SK-N-SH treated with all-trans-retinoic acid at 6 μM for 48 hours (cell line): ENCODE results near the gene HIVEP3.

Experiments used
- ATAC-seq: fragments of 200-7000 bp; cut with Tn5 transposase; 3 replicates; pipeline ENCODE4 v1.9.1; 2020; ENCODE audit warnings: mild to moderate bottlenecking, moderate library complexity
- BACH2 ChIP-seq: fragments of 250-450 bp; sonication (Bioruptor Pico); IDR thresholded peaks from 2 replicates; pipeline ENCODE4 v1.9.0; 2021; ENCODE audit warnings: mild to moderate bottlenecking, borderline replicate concordance
- CSDC2 ChIP-seq: fragments of 250-450 bp; sonication (Bioruptor Pico); IDR thresholded peaks from 2 replicates; pipeline ENCODE4 v1.5.0; 2020; ENCODE audit warnings: mild to moderate bottlenecking, moderate library complexity
- ESRRG ChIP-seq: fragments of 250-450 bp; sonication (Bioruptor Pico); IDR thresholded peaks from 2 replicates; pipeline ENCODE4 v1.6.1; 2021; ENCODE audit warnings: mild to moderate bottlenecking
- GLIS3 ChIP-seq: fragments of 250-450 bp; sonication (Bioruptor Pico); IDR thresholded peaks from 2 replicates; pipeline ENCODE4 v1.5.0; 2020; ENCODE audit warnings: mild to moderate bottlenecking, moderate library complexity
- ISL1 ChIP-seq: fragments of 250-450 bp; sonication (Bioruptor Pico); IDR thresholded peaks from 2 replicates; pipeline ENCODE4 v2.1.2; 2022; ENCODE audit warnings: mild to moderate bottlenecking, moderate library complexity
- OSR1 ChIP-seq: fragments of 250-450 bp; sonication (Bioruptor Pico); IDR thresholded peaks from 2 replicates; pipeline ENCODE4 v1.8.0; 2022; ENCODE audit warnings: moderate library complexity, mild to moderate bottlenecking, inconsistent platforms
- POU6F1 ChIP-seq: fragments of 250-450 bp; sonication (Bioruptor Pico); IDR thresholded peaks from 2 replicates; pipeline ENCODE4 v1.8.0; 2021; ENCODE audit warnings: low read depth, mild to moderate bottlenecking, moderate library complexity, borderline replicate concordance
- PPARA ChIP-seq: fragments of 250-450 bp; sonication (Bioruptor Pico); IDR thresholded peaks from 2 replicates; pipeline ENCODE4 v1.5.0; 2020; ENCODE audit warnings: mild to moderate bottlenecking, borderline replicate concordance
- RARB ChIP-seq: fragments of 250-450 bp; sonication (Bioruptor Pico); IDR thresholded peaks from 2 replicates; pipeline ENCODE4 v1.8.0; 2021; ENCODE audit warnings: mild to moderate bottlenecking, moderate library complexity
- SNAI2 ChIP-seq: fragments of 250-450 bp; sonication (Bioruptor Pico); IDR thresholded peaks from 2 replicates; pipeline ENCODE4 v1.5.0; 2020; ENCODE audit warnings: mild to moderate bottlenecking, moderate library complexity
- TCF4 ChIP-seq: fragments of 250-450 bp; sonication (Bioruptor Pico); IDR thresholded peaks from 2 replicates; pipeline ENCODE4 v1.8.0; 2021; ENCODE audit warnings: mild to moderate bottlenecking, moderate library complexity, borderline replicate concordance
- TOX ChIP-seq: fragments of 250-450 bp; sonication (Bioruptor Pico); IDR thresholded peaks from 2 replicates; pipeline ENCODE4 v1.8.0; 2021; ENCODE audit warnings: mild to moderate bottlenecking, moderate library complexity, borderline replicate concordance
- ZFP3 ChIP-seq: fragments of 250-450 bp; sonication (Bioruptor Pico); IDR thresholded peaks from 2 replicates; pipeline ENCODE4 v1.5.0; 2020; ENCODE audit warnings: mild to moderate bottlenecking, moderate library complexity
- ZFP30 ChIP-seq: fragments of 450-650 bp; formaldehyde crosslinking; IDR thresholded peaks from 2 replicates; pipeline ENCODE4 v1.5.0; 2022; ENCODE audit warnings: mild to moderate bottlenecking, moderate library complexity
- ZNF565 ChIP-seq: fragments of 450-650 bp; formaldehyde crosslinking; conservative IDR thresholded peaks from 2 replicates; pipeline ENCODE4 v1.5.0; 2020; ENCODE audit warnings: low read depth, mild to moderate bottlenecking, moderate library complexity
- ZNF70 ChIP-seq: fragments of 450-650 bp; formaldehyde crosslinking; IDR thresholded peaks from 2 replicates; pipeline ENCODE4 v1.5.0; 2020; ENCODE audit warnings: mild to moderate bottlenecking, moderate library complexity
- ZNF8 ChIP-seq: fragments of 450-650 bp; formaldehyde crosslinking; IDR thresholded peaks from 2 replicates; pipeline ENCODE4 v1.5.0; 2020; ENCODE audit warnings: mild to moderate bottlenecking, moderate library complexity
- TF ChIP-seq, protein P1 (sequence below): fragments of 250-450 bp; sonication (Bioruptor Pico); IDR thresholded peaks from 2 replicates; pipeline ENCODE4 v1.5.1; 2020; ENCODE audit warnings: low read depth, mild to moderate bottlenecking, moderate library complexity
- TF ChIP-seq, protein P2 (sequence below): fragments of 250-450 bp; sonication (Bioruptor Pico); IDR thresholded peaks from 2 replicates; pipeline ENCODE4 v1.5.0; 2020; ENCODE audit warnings: mild to moderate bottlenecking, moderate library complexity
- TF ChIP-seq, protein P3 (sequence below): fragments of 250-450 bp; sonication (Bioruptor Pico); IDR thresholded peaks from 2 replicates; pipeline ENCODE4 v1.5.1; 2021; ENCODE audit warnings: mild to moderate bottlenecking, moderate library complexity

HIVEP3 gene

GRCh38 chr1:41887365-41887764 is 31.4 kb downstream of the HIVEP3 start (continued):
- TF ChIP-seq ZNF8, result no peak
- TF ChIP-seq, protein P1, sequence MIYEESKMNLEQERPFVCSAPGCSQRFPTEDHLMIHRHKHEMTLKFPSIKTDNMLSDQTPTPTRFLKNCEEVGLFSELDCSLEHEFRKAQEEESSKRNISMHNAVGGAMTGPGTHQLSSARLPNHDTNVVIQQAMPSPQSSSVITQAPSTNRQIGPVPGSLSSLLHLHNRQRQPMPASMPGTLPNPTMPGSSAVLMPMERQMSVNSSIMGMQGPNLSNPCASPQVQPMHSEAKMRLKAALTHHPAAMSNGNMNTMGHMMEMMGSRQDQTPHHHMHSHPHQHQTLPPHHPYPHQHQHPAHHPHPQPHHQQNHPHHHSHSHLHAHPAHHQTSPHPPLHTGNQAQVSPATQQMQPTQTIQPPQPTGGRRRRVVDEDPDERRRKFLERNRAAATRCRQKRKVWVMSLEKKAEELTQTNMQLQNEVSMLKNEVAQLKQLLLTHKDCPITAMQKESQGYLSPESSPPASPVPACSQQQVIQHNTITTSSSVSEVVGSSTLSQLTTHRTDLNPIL (CRISPR knock-in tag), result no peak

GRCh38 chr1:41884256-41885230 is 34.2 kb downstream of the HIVEP3 start:
- no peak for TF ChIP-seq CSDC2
- no peak for TF ChIP-seq POU6F1 (CRISPR knock-in tag)
- no peak for TF ChIP-seq GLIS3
- TF ChIP-seq TOX, result no peak
- no peak for TF ChIP-seq ZFP30 (CRISPR knock-in tag)
- no peak for TF ChIP-seq ZNF565 (CRISPR knock-in tag)
- TF ChIP-seq, protein P2, sequence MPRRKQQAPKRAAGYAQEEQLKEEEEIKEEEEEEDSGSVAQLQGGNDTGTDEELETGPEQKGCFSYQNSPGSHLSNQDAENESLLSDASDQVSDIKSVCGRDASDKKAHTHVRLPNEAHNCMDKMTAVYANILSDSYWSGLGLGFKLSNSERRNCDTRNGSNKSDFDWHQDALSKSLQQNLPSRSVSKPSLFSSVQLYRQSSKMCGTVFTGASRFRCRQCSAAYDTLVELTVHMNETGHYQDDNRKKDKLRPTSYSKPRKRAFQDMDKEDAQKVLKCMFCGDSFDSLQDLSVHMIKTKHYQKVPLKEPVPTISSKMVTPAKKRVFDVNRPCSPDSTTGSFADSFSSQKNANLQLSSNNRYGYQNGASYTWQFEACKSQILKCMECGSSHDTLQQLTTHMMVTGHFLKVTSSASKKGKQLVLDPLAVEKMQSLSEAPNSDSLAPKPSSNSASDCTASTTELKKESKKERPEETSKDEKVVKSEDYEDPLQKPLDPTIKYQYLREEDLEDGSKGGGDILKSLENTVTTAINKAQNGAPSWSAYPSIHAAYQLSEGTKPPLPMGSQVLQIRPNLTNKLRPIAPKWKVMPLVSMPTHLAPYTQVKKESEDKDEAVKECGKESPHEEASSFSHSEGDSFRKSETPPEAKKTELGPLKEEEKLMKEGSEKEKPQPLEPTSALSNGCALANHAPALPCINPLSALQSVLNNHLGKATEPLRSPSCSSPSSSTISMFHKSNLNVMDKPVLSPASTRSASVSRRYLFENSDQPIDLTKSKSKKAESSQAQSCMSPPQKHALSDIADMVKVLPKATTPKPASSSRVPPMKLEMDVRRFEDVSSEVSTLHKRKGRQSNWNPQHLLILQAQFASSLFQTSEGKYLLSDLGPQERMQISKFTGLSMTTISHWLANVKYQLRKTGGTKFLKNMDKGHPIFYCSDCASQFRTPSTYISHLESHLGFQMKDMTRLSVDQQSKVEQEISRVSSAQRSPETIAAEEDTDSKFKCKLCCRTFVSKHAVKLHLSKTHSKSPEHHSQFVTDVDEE, result no peak
- no peak for TF ChIP-seq ZNF70 (CRISPR knock-in tag)
- no peak for ATAC-seq

DNA sequence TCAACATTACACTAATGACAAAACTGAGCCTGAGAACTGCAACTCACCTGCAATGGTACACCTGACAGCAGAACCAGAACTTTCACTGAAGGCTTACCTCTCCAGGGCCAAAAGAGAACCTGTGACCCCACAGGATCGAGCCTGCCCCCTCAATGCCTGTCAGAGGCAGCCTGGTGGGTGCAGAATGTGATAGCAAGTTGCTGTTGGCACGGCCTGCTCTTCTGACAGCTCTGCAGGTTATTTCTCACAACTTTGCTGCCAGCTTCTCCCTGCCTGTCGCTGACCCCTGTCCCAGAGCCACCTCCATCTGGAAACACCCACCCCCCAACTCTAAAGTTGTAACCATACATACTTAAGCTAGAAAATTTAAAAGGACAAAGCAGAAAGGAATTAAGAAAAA is 35.2 kb downstream of the HIVEP3 start:
- no peak for ATAC-seq
- TF ChIP-seq SNAI2 (CRISPR knock-in tag) (no peak), ZNF565 (CRISPR knock-in tag) (no peak), ISL1 (CRISPR knock-in tag) (no peak), ZFP3 (CRISPR knock-in tag) (no peak), ZNF70 (CRISPR knock-in tag) (no peak), OSR1 (no peak), RARB (no peak), PPARA (CRISPR knock-in tag) (no peak), BACH2 (CRISPR knock-in tag) (no peak), TCF4 (CRISPR knock-in tag) (no peak), ESRRG (CRISPR knock-in tag) (no peak)
- TF ChIP-seq, protein P3, sequence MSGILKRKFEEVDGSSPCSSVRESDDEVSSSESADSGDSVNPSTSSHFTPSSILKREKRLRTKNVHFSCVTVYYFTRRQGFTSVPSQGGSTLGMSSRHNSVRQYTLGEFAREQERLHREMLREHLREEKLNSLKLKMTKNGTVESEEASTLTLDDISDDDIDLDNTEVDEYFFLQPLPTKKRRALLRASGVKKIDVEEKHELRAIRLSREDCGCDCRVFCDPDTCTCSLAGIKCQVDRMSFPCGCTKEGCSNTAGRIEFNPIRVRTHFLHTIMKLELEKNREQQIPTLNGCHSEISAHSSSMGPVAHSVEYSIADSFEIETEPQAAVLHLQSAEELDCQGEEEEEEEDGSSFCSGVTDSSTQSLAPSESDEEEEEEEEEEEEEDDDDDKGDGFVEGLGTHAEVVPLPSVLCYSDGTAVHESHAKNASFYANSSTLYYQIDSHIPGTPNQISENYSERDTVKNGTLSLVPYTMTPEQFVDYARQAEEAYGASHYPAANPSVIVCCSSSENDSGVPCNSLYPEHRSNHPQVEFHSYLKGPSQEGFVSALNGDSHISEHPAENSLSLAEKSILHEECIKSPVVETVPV (CRISPR knock-in tag), result no peak
- TF ChIP-seq, protein P2, result no peak
- TF ChIP-seq, all 23 proteins: peak for 0
